PC-3 (cell line): ENCODE data around the gene CFAP99. TPM values are rescaled to one million over a fixed set of nuclear protein-coding genes. Genes with fewer than 3 reads are reported as not detected.

ENCODE experiments used
- ATAC-seq: fragments of 200-7000 bp; cut with Tn5 transposase; 2 replicates; pipeline ENCODE4 v1.9.1; 2020; ENCODE audit warnings: mild to moderate bottlenecking, moderate library complexity
- BruUV-seq: library from RNA; stranded (reverse); fragments of 400-500 nt; replicated peaks from 2 replicates; lab custom pipeline; 2021; lab: Mats Ljungman, UMichigan
- CTCF ChIA-PET: fragments of 300-600 bp; sonication (Branson Sonifier 250); formaldehyde crosslinking; loops from one replicate; lab custom pipeline; 2022; ENCODE audit warnings: antibody characterized with exemption; lab: Charles Lee
- POLR2A ChIA-PET: fragments of 300-600 bp; sonication (Branson Sonifier 250); formaldehyde crosslinking; loops from one replicate; lab custom pipeline; 2022; ENCODE audit warnings: antibody characterized with exemption; ENCODE audit not compliant: unreplicated experiment; lab: Charles Lee
- DNase-seq: peaks from one replicate; pipeline ENCODE4 v3.0.0-alpha.2; 2015
- H2AFZ ChIP-seq: fragments of 300-600 bp; sonication (generic); 2 replicates; pipeline ENCODE4 v1.6.0; 2016; ENCODE audit warnings: antibody characterized with exemption, low read length
- H3F3A ChIP-seq: fragments of 300-600 bp; sonication (generic); one replicate; pipeline ENCODE4 v1.6.0; 2017; ENCODE audit warnings: antibody characterized with exemption, low read length, control low read depth, mild to moderate bottlenecking; ENCODE audit not compliant: unreplicated experiment
- H3K27ac ChIP-seq: fragments of 300-600 bp; sonication (generic); 2 replicates; pipeline ENCODE4 v1.5.1; 2016; ENCODE audit warnings: mild to moderate bottlenecking, low read length
- H3K27me3 ChIP-seq: fragments of 300-600 bp; sonication (generic); 2 replicates; pipeline ENCODE4 v1.6.1; 2016; ENCODE audit warnings: low read length, mixed read lengths
- H3K36me3 ChIP-seq: fragments of 300-600 bp; sonication (generic); 2 replicates; pipeline ENCODE4 v1.6.1; 2016; ENCODE audit warnings: low read depth, mixed run types, low read length, mixed read lengths
- H3K4me1 ChIP-seq: fragments of 300-600 bp; sonication (generic); 2 replicates; pipeline ENCODE4 v1.5.1; 2016; ENCODE audit warnings: low read length; ENCODE audit not compliant: insufficient read depth
- H3K4me2 ChIP-seq: fragments of 300-600 bp; sonication (generic); 2 replicates; pipeline ENCODE4 v1.6.0; 2016; ENCODE audit warnings: low read length
- H3K4me3 ChIP-seq: fragments of 300-600 bp; sonication (generic); 2 replicates; pipeline ENCODE4 v1.5.1; 2016; ENCODE audit warnings: mild to moderate bottlenecking, low read length, mixed read lengths
- H3K79me2 ChIP-seq: fragments of 300-600 bp; sonication (generic); 2 replicates; pipeline ENCODE4 v1.6.1; 2017; ENCODE audit warnings: low read length, mixed read lengths
- H3K9ac ChIP-seq: fragments of 300-600 bp; sonication (generic); 2 replicates; pipeline ENCODE4 v1.6.0; 2016; ENCODE audit warnings: mild to moderate bottlenecking, low read length
- H3K9me2 ChIP-seq: fragments of 300-600 bp; sonication (generic); replicated peaks from 2 replicates; pipeline ENCODE4 v1.6.1; 2016; ENCODE audit warnings: mixed run types, low read length, mixed read lengths
- H3K9me3 ChIP-seq: fragments of 300-600 bp; sonication (generic); 2 replicates; pipeline ENCODE4 v1.6.1; 2016; ENCODE audit warnings: low read length, mixed read lengths
- H4K20me1 ChIP-seq: fragments of 300-600 bp; sonication (generic); 2 replicates; pipeline ENCODE4 v1.6.1; 2016; ENCODE audit warnings: low read length, mixed read lengths
- EZH2 ChIP-seq: fragments of 300-600 bp; sonication (generic); IDR thresholded peaks from one replicate; pipeline ENCODE4 v1.6.1; 2017; ENCODE audit warnings: antibody characterized with exemption, mild to moderate bottlenecking, low read length; ENCODE audit not compliant: unreplicated experiment
- EZH2phosphoT487 ChIP-seq: fragments of 300-600 bp; sonication (generic); IDR thresholded peaks from 2 replicates; pipeline ENCODE4 v1.6.1; 2018; ENCODE audit warnings: mild to moderate bottlenecking, antibody characterized with exemption, low read length, borderline replicate concordance
- intact Hi-C: fragments of 100-400 bp; cut with micrococcal nuclease; formaldehyde crosslinking; loops from 2 replicates; pipeline ENCODE4 v1.9.0; 2023
- total RNA-seq: library from RNA; depleted of rRNA; stranded (reverse); fragments of >200 nt; gene quantifications from 2 replicates; pipeline ENCODE4 v1.2.3, GENCODE V29; 2014
- TF ChIP-seq, protein P1 (sequence below): fragments of 300-600 bp; sonication (generic); conservative IDR thresholded peaks from 2 replicates; pipeline ENCODE4 v1.5.1; 2017; ENCODE audit warnings: antibody characterized with exemption, low read depth, mild to moderate bottlenecking, low read length

The CFAP99 gene
- total RNA-seq, 1 experiment from 2014 or later = not detected

DNA sequence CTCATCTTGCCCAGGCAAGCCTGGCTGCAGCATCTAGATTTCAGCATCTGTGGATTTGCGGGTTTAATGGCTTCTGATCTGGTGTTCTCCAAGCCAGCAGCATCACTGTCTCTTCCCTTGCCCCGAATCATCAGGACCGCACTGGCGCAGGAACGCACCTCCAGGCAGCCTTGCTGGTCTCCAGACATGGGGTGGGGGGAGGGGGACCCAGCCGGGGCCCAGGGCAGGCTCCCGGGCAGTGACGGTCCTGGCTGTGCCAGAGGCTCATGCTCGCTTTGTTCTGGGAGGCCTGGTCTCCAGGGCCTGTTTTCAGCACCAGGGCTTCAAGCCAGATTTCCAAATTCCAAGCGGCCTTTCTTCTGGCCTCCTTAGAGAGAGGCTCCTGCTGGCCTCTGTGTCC lies 4.9 kb downstream of the CFAP99 start:
- Histone ChIP-seq H3K27ac (no peak overlapping the region), H3K4me3 (no peak overlapping the region), H3K36me3 (no peaks in the 10 kb centered on the region), H3K4me2 (no peak overlapping the region), H3K79me2 (no peaks in the 10 kb centered on the region), H3K27me3 (peaks cover 4% of the 10 kb centered on the region; the same call in 1 of the 2 replicates), H3F3A (no peaks in the 10 kb centered on the region), H3K9ac (no peak overlapping the region), H3K9me3 (no peaks in the 10 kb centered on the region), H3K9me2 (no peaks in the 10 kb centered on the region), H3K4me1 (no peaks in the 10 kb centered on the region; the same call in 1 of the 2 replicates), H4K20me1 (no peaks in the 10 kb centered on the region), H2AFZ (no peak overlapping the region)
- TF ChIP-seq EZH2 = no peak
- TF ChIP-seq, protein P1, sequence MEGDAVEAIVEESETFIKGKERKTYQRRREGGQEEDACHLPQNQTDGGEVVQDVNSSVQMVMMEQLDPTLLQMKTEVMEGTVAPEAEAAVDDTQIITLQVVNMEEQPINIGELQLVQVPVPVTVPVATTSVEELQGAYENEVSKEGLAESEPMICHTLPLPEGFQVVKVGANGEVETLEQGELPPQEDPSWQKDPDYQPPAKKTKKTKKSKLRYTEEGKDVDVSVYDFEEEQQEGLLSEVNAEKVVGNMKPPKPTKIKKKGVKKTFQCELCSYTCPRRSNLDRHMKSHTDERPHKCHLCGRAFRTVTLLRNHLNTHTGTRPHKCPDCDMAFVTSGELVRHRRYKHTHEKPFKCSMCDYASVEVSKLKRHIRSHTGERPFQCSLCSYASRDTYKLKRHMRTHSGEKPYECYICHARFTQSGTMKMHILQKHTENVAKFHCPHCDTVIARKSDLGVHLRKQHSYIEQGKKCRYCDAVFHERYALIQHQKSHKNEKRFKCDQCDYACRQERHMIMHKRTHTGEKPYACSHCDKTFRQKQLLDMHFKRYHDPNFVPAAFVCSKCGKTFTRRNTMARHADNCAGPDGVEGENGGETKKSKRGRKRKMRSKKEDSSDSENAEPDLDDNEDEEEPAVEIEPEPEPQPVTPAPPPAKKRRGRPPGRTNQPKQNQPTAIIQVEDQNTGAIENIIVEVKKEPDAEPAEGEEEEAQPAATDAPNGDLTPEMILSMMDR = no peak
- TF ChIP-seq EZH2phosphoT487 = no peak
- intact Hi-C loops = no loop called here
- POLR2A ChIA-PET = no interaction called here
- ATAC-seq (no peak), DNase-seq (no peak)
- CTCF ChIA-PET = no interaction called here
- no TSS peak for BruUV-seq

DNA sequence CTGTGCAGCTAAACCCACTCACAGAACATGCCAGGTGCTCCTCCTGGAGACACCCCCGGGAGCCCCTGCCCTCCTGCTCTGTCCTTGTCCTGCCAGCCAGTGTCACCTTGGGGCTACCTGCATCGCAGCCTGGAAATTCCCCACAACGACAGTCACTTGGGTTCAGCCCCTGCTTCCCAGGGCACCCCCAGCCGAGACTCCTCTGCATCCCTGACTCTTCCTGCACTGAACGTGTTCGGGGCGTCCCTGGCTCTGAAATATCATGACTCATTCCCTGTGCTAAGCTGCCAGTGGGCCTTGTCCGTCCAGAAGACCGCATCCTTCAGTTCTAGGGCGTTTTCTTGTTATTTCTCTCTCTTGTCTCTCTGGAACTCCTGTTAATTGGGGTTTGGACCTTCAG lies 5.8 kb downstream of the CFAP99 start:
- TF ChIP-seq EZH2phosphoT487 = no peak
- no peak for TF ChIP-seq EZH2
- TF ChIP-seq, protein P1 = no peak
- no peak overlapping the region for H3K27ac ChIP-seq
- no peak overlapping the region for H3K4me2 ChIP-seq
- H4K20me1 ChIP-seq = no peaks in the 10 kb centered on the region
- H3K36me3 ChIP-seq = no peaks in the 10 kb centered on the region
- ATAC-seq (no peak), DNase-seq (no peak)
- no peaks in the 10 kb centered on the region for H3K4me1 ChIP-seq
- no peaks in the 10 kb centered on the region for H3K9me2 ChIP-seq
- H2AFZ ChIP-seq = no peak overlapping the region
- no peak overlapping the region for H3K9ac ChIP-seq
- BruUV-seq = no TSS peak
- H3F3A ChIP-seq = no peaks in the 10 kb centered on the region
- ChIA-PET CTCF (no interaction called here), POLR2A (no interaction called here)
- intact Hi-C loops = no loop called here
- no peaks in the 10 kb centered on the region for H3K79me2 ChIP-seq
- H3K4me3 ChIP-seq = no peak overlapping the region
- peaks cover 4% of the 10 kb centered on the region; the same call in 1 of the 2 replicates for H3K27me3 ChIP-seq
- H3K9me3 ChIP-seq = no peaks in the 10 kb centered on the region

DNA sequence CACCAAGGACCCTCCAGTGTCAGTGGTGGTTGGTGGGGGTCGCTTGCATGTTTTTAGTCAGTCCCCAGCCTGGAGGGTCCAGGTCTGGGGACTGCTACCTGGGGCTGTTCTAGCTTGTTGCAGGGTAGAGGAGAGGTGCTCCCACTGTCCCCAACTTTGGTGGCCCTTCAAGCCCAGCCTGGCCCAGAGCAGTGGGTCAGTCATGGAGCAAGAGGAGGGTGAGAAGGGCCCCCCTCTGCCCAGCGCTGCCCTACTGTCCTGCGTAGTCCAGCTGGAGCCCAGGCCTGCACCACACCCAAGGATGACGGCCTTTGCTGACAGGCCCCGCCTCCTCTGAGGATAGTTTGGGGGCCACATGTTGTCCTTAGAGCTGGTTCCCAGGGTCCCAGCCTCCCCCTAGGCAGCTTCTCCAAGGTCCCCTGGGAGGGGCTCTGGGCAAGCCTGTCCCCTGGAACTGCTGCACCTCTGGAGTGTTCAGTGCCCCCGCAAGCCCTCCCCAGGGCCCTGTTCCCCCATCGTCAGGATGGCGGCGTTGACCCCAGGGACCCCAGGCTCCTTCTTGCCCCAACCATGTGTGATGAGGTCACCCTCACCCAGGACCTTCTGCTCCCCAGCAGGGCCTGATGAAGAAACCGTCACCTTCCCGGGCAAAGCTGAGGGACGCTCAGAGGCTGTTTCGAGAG lies 6.8 kb downstream of the CFAP99 start:
- no peak for TF ChIP-seq EZH2phosphoT487
- TF ChIP-seq, protein P1 = no peak
- no TSS peak for BruUV-seq
- intact Hi-C loops = no loop called here

More for the DNA sequence above, 6.8 kb downstream of the CFAP99 start:
- Histone ChIP-seq H3K36me3 (no peaks in the 10 kb centered on the region), H3K4me3 (no peak overlapping the region), H4K20me1 (no peaks in the 10 kb centered on the region), H3K4me2 (no peak overlapping the region), H3K79me2 (no peaks in the 10 kb centered on the region), H3F3A (no peaks in the 10 kb centered on the region), H3K9ac (no peak overlapping the region), H3K9me3 (no peaks in the 10 kb centered on the region), H3K27me3 (no peaks in the 10 kb centered on the region), H3K9me2 (no peaks in the 10 kb centered on the region), H3K27ac (no peak overlapping the region), H3K4me1 (no peaks in the 10 kb centered on the region; the same call in 1 of the 2 replicates), H2AFZ (no peak overlapping the region)
- no peak for ATAC-seq
- POLR2A ChIA-PET = no interaction called here
- CTCF ChIA-PET = no interaction called here
- DNase-seq = no peak
